Erythroblast (primary cell): ENCODE data around the gene B3GNT4.
"Not testable (repeated sequence)": the region's sequence is repeated elsewhere in the genome, so short reads cannot be mapped to it uniquely, and the experiment has no call there.

Experiments used
- DNase-seq, 2 experiments: peaks; one replicate each; lab custom pipeline; 2025; lab: John Stamatoyannopoulos, UW
- GATA1 ChIP-seq: IDR thresholded peaks from 2 replicates; pipeline ENCODE4 v1.6.1; 2011; ENCODE audit warnings: low read depth, mild to moderate bottlenecking, control low read depth, low read length, moderate library complexity
- POLR2A ChIP-seq: IDR thresholded peaks from 2 replicates; pipeline ENCODE4 v1.6.1; 2011; ENCODE audit warnings: mild to moderate bottlenecking, low read length

Gene B3GNT4

DNA sequence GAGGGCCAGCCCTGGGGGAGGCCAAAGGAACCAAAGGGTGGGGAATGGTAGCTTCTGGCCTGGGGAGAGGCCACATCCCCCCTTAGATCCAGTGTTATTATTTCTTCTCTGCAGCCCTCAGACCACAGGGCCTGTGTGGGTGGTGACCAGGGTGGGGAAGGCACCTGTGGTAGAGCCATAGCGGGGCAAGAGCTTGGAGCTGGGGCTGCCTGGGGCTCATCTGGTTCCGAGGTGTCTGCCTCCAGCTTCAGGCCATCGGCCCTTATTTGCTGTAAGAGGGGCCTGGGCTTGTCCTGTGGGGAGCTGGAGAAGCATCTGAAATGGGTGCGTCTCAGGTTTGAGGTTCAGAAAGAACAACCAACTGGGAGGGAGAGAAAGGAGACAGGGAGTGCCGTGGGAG is 2.1 kb upstream of the B3GNT4 start:
- no peak for DNase-seq
- TF ChIP-seq GATA1, result no peak
- no peak for TF ChIP-seq POLR2A

DNA sequence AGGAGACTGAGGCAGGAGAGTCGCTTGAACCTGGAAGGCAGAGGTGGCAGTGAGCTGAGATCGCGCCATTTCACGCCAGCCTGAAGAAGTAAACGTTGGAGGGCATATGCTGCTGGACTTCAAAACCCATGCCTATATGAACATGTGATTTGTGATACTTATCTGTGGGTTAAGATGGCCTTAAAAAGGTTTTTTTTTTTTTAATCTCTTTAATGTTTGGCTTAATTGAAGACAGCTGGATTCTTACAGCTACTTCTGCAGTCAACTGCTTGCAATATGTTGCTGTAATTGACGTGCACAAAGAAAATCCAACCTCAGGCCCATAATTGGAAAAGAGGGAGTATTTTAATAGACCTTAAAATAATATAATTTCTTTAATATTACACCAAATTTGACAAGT is 1.5 kb upstream of the B3GNT4 start:
- DNase-seq, result no peak
- TF ChIP-seq POLR2A (no peak), GATA1 (no peak)

DNA sequence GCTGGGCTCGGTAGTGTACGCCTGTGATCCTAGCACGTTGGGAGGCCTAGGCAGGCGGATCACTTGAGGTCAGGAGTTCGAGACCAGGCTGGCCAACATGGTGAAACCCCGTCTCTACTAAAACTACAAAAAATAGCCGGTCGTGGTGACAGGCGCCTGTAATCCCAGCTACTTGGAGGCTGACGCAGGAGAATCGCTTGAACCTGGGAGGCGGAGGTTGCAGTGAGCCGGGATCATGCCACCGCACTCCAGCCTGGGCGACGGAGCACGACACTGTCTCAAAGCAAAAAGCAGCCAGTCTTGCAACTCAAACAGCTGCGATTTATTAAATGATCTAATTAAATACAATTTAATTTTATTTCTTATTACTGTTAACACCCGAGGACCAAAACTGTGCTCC is 698 bp upstream of the B3GNT4 start:
- DNase-seq, result not testable (repeated sequence)

DNA sequence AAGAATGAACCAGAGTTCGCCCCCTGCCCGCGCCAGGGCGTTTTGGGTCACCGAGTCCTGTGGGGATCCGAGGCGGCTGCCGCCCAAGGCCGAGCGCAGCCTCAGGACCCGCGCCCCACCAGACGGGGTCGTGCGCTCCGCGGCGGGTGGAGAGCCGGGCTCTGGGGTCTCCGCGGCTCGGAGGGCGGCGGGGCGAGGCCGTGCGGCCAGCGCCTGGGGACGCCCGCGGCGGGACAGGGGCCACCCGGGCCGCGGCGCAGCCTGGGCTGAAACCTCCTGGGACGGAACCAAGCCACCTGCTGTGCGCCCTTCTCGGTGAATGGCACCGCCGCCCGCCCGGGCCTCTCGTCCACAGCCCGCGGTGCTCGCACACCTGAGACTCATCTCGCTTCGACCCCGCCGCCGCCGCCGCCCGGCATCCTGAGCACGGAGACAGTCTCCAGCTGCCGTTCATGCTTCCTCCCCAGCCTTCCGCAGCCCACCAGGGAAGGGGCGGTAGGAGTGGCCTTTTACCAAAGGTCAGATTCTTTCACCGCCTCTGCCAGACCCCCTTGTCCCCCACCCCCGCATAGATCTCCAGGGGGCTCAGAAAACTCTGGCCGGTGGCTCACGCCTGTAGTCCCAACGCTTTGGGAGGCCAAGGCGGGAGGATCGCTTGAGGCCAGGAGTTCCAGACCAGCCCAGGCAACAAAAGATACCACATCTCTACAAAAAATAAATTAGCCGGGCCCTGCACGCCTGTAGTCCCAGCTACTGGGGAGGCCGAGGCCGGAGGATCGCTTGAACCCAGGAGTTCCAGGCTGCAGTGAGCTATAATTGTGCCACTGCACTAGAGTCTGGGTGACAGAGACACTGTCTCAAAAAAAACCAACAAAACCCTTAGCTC is 901 bp downstream of the B3GNT4 start:
- no peak for DNase-seq
- TF ChIP-seq GATA1 (no peak), POLR2A (no peak)

DNA sequence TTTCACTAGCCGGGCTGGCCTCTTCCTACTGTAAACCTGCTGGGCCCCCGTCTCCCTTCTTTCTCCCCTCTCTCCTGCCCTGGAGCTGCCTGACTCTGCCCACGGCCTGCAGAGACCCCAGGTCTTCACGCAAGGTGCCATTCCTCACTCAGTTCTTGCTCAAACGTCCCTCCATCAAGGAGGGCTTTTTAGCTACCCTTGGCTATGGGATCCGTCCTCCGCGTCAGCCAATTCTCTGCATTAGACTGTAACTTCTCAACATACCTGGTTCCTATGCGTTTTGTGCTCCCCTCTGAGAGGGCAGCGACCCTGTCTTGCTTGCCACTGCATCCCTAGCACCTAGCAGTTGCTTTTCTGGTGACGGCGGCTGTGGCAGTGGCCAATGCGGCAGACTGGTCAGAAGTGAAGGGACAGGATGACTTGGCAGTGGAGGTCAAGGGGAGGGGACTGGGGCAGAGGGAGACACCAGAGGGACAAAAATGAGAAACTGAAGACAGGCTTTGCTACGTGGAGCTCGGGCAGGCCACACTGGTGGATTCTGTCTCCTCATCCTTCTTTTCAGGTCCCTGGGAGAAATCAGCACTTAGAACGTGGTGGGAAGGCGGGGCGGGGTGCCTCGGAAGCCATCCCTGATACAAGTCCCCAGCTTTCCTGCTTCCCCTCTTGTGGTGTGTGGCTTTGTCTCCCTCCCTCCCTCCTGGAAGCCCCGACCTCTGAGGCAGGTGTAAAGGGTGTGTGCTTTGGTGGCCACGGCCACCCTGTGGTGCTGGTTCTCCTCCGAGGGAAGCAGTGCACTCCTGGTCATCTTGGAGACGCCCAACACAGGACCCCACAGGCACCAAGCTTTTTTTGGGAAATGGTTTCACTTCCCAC is 1.8 kb downstream of the B3GNT4 start:
- DNase-seq, result peak in 1 of 2 experiments; percentile 30
- no peak for TF ChIP-seq POLR2A
- TF ChIP-seq GATA1, result no peak

DNA sequence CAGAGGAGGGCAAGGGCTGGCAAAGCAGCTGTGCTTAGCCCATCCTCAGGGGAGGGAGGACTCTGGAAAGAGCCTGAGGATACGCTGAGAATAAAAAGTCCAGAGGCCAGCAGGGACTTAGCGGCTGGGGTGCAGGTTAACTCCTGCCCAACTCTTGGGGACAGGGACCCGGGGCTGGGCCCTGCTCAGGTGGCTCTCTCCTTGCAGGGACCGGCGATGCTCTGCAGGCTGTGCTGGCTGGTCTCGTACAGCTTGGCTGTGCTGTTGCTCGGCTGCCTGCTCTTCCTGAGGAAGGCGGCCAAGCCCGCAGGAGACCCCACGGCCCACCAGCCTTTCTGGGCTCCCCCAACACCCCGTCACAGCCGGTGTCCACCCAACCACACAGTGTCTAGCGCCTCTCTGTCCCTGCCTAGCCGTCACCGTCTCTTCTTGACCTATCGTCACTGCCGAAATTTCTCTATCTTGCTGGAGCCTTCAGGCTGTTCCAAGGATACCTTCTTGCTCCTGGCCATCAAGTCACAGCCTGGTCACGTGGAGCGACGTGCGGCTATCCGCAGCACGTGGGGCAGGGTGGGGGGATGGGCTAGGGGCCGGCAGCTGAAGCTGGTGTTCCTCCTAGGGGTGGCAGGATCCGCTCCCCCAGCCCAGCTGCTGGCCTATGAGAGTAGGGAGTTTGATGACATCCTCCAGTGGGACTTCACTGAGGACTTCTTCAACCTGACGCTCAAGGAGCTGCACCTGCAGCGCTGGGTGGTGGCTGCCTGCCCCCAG is 2.8 kb downstream of the B3GNT4 start:
- TF ChIP-seq GATA1 (no peak), POLR2A (peak; percentile 15)
- DNase-seq, result no peak

DNA sequence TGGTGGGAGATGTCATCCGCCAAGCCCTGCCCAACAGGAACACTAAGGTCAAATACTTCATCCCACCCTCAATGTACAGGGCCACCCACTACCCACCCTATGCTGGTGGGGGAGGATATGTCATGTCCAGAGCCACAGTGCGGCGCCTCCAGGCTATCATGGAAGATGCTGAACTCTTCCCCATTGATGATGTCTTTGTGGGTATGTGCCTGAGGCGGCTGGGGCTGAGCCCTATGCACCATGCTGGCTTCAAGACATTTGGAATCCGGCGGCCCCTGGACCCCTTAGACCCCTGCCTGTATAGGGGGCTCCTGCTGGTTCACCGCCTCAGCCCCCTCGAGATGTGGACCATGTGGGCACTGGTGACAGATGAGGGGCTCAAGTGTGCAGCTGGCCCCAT is 3.5 kb downstream of the B3GNT4 start:
- TF ChIP-seq GATA1 (no peak), POLR2A (no peak)
- no peak for DNase-seq

DNA sequence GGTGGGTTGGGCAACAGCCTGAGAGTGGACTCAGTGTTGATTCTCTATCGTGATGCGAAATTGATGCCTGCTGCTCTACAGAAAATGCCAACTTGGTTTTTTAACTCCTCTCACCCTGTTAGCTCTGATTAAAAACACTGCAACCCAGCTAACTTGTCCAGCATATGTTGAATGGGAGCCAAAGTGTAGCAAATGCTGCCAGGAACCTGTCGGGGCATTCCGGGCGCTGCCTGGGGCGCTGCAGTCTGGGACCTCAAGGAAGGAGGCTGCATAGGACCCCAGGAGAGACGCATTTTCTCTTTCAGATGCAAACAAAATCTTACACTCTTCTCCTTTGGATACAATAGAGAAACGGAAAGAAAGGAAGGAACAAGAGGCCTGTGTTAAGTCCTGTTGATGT is 3.9 kb downstream of the B3GNT4 start:
- TF ChIP-seq POLR2A, result no peak
- TF ChIP-seq GATA1, result no peak

DNA sequence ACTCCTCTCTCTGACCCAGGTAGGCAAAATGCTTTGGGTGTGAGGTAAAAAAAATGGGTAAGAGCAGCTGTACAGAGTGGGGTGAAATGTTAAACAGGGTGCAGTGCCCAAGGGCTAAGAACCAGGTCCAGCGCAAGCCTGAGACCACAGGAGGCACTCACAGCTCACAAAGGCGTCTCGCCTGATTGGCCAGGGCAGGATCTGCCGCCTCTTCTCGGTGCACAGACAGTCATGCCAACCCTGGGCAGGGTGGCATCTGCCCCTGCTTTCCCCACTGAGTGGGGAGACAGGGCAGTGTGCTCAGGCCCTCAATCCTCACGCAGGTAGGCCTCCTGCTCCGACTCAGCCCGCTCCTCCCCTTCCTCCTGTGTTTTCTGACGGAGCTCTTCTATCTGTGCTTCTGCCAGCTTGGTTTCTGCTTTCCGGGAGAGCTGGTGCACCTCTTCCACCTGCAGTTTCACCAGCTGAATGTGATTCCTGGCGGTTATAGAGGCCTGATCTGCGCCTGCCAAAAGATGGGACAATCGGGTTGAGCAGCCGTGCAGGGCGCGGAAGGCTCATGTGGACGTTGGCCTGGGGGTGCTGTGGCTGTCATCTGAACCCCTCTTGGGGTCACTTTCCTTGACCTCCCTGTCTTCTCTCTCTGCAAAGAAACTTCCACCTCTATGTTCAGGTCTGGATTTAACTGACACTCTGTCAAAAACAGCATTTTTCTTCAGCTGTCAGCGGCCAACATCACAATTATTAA is 4.7 kb downstream of the B3GNT4 start:
- no peak for DNase-seq
- TF ChIP-seq GATA1 (no peak), POLR2A (no peak)

More for the DNA sequence above, 3.9 kb downstream of the B3GNT4 start:
- DNase-seq, result no peak

DNA sequence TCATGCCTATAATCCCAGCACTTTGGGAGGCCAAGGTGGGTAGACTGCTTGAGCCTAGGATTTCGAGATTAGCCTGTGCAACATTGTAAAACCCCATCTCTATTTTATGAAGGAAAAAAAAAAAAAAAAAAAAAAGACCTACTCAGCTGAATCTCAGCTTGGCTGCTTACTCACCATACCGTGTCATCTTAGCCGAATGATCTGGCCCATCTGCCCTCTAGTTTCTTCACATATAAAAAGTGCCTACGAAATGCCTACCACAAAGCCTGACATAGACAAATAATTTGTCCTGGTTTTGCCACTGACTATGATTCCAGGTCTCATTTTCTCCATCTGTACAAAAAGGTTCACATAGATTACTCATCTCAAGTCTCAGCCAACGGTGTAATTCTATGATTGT is 12.3 kb downstream of the B3GNT4 start:
- DNase-seq, result no peak
- TF ChIP-seq POLR2A, result no peak
- no peak for TF ChIP-seq GATA1

DNA sequence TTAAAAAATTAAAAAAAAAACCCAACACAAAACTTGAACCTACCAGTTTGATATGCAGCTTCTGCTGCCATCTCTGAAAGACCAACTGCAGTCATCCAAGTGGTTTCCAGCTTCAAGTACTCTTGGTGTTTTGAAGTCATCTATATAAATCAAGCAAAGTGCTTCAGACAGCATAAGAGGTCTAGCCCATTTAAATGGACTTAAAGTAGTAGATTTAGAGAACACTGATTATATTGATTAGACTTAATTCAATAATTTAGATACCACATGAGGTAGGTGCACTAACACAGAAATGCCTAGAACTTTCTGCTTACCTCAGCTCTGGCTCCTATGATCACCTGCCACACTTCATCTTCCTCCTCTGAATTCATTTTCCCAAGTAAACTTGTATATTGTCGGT is 12.9 kb downstream of the B3GNT4 start:
- DNase-seq, result no peak
- TF ChIP-seq GATA1, result no peak
- TF ChIP-seq POLR2A, result no peak

DNA sequence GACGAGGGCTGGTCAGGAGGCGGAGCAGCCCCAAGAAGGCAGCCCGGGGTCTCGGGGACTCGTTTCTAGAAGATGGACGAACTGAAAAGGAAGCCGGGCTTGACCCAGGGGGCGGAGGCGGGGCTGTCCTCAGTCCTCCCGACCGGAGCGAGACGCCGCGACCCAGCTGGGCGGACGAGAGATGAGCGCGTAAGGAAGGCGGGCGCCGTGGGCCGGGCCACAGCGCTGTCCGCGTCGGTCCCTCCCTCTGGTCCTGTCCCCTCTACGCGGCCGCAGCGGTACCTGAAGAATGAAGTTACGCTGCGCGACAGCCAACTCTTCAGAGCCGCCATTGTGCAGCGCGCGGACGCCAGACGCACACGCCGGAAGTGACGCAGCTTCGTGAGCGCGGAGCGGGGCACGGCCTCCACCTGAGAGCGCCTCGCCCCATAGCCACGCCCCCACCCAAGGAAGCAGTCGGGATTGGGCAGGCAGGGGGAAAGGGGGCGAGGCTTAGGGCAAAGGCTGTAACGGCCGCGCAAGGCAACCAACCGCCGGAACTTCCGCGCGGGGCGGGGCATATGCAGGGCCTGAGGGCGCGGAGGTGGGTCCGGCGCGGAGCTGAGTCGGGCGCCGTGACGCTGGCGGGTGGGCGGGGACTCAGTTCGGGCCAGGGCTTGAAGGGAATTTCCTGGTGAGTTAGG is 22.3 kb downstream of the B3GNT4 start, which contains the start of gene DIABLO:
Gene DIABLO, minus strand, starts transcription at position 370 of the 683 bp plus-strand sequence. Its CDS starts 38 bp downstream, at position 332.
- DNase-seq, result peak; percentile 100
- TF ChIP-seq GATA1, result no peak
- TF ChIP-seq POLR2A, result peak; percentile 95
